ENCODE data around the gene EFEMP1. TPM values are rescaled to one million over a fixed set of nuclear protein-coding genes. Genes with fewer than 3 reads are reported as not detected.

Gene EFEMP1
- total and polyA plus RNA-seq, 9 of the 15 experiments (the other 6 are each of a cell fraction or from before 2014, with no cell fraction given), result 0.05 to 6.2 (median 0.22) TPM

- TF ChIP-seq ZNF518B (CRISPR knock-in tag; IDR thresholded peaks at IDR 0.05), result no peak
- no peak for TF ChIP-seq ZNF280B (CRISPR knock-in tag; IDR thresholded peaks at IDR 0.05)
- TF ChIP-seq ZBTB26 (CRISPR knock-in tag; IDR thresholded peaks at IDR 0.05), result no peak
- TF ChIP-seq TCF15 (CRISPR knock-in tag; IDR thresholded peaks at IDR 0.05), result no peak
- TF ChIP-seq RAD21 (CRISPR knock-in tag; conservative IDR thresholded peaks at IDR 0.05 in 1 of 2, IDR thresholded peaks at IDR 0.05 in 1 of 2), result no peak
- no peak for TF ChIP-seq PHTF2 (CRISPR knock-in tag; IDR thresholded peaks at IDR 0.05)
- TF ChIP-seq ZNF124 (CRISPR knock-in tag; IDR thresholded peaks at IDR 0.05), result no peak
- TF ChIP-seq ZNF165 (CRISPR knock-in tag; IDR thresholded peaks at IDR 0.05; ENCODE audit: borderline replicate concordance), result no peak
- no peak for TF ChIP-seq RBM15 (IDR thresholded peaks at IDR 0.05; ENCODE audit: insufficient read depth, low read length)
- TF ChIP-seq EWSR1 (IDR thresholded peaks at IDR 0.05; ENCODE audit: borderline replicate concordance, low read depth, partially characterized antibody), result no peak
- TF ChIP-seq ZNF398 (CRISPR knock-in tag; IDR thresholded peaks at IDR 0.05), result no peak
- TF ChIP-seq FIP1L1 (IDR thresholded peaks at IDR 0.05; ENCODE audit: low read depth, low read length, poor library complexity, severe bottlenecking), result no peak
Observed at GRCh38 chr2:55891671-55892094, 31.9 kb downstream of the EFEMP1 start (continued).

All from K562 (cell line).